Measurements from ENCODE around the gene SHBG.

GRCh38 chr17:7673239-7673638 is 43.3 kb downstream of the SHBG start:
- TF ChIP-seq EZH2 (IDR thresholded peaks at IDR 0.05; ENCODE audit: borderline replicate concordance, low read length), result no peak
- TF ChIP-seq CTCF (IDR thresholded peaks at IDR 0.05; ENCODE audit: low read length), result peak; percentile 61
